ENCODE results near the gene PRKD3. TPM values are rescaled to one million over a fixed set of nuclear protein-coding genes. Genes with fewer than 3 reads are reported as not detected.

The PRKD3 gene
- total and polyA plus RNA-seq, 9 of the 15 experiments (the other 6 are each of a cell fraction or from before 2014, with no cell fraction given): 4.7 to 26.7 (median 17.0) TPM

- no peak for TF ChIP-seq REST (IDR thresholded peaks at IDR 0.05; ENCODE audit: borderline replicate concordance)
- peak; percentile 24; the same call in 1 of the 2 replicates for TF ChIP-seq REST (CRISPR knock-in tag; IDR thresholded peaks at IDR 0.05; ENCODE audit: low read depth)
- TF ChIP-seq SMARCA5 (IDR thresholded peaks at IDR 0.05): no peak
- TF ChIP-seq E2F6 (IDR thresholded peaks at IDR 0.05; ENCODE audit: borderline replicate concordance in 1 of 2, extremely low read depth in 1 of 2, insufficient read depth in 1 of 2, insufficient read length in 1 of 2, low read depth in 1 of 2, low read length in 1 of 2, poor library complexity in 1 of 2, severe bottlenecking in 1 of 2): peak; percentile 69 to 80
- peak; percentile 4 to 49; a peak in 1 of 4 replicates for TF ChIP-seq MAZ (CRISPR knock-in tag; conservative IDR thresholded peaks at IDR 0.05 in 1 of 2, IDR thresholded peaks at IDR 0.05 in 1 of 2)
- TF ChIP-seq FOXM1 (IDR thresholded peaks at IDR 0.05; ENCODE audit: low read depth): no peak
- no peak for TF ChIP-seq FOXM1 (CRISPR knock-in tag; IDR thresholded peaks at IDR 0.05; ENCODE audit: low read depth)
- peak in 1 of 2 experiments; percentile 34; a peak in 1 of 4 replicates for TF ChIP-seq SRF (CRISPR knock-in tag; IDR thresholded peaks at IDR 0.05)
- 0 out of 2 replicates have a peak, but pooled peaks have one; percentile 4 for TF ChIP-seq HNRNPL (IDR thresholded peaks at IDR 0.05; ENCODE audit: low read depth, low read length)
- TF ChIP-seq HNRNPH1 (optimal IDR thresholded peaks at IDR 0.05; ENCODE audit: low read depth, low read length): no peak
- TF ChIP-seq MXI1 (IDR thresholded peaks at IDR 0.05; ENCODE audit: low read depth, low read length): no peak
- TF ChIP-seq, protein P1, sequence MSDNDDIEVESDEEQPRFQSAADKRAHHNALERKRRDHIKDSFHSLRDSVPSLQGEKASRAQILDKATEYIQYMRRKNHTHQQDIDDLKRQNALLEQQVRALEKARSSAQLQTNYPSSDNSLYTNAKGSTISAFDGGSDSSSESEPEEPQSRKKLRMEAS (CRISPR knock-in tag; IDR thresholded peaks at IDR 0.05): peak; percentile 85
- TF ChIP-seq ZNF324 (CRISPR knock-in tag; IDR thresholded peaks at IDR 0.05): no peak
- TF ChIP-seq, protein P2, sequence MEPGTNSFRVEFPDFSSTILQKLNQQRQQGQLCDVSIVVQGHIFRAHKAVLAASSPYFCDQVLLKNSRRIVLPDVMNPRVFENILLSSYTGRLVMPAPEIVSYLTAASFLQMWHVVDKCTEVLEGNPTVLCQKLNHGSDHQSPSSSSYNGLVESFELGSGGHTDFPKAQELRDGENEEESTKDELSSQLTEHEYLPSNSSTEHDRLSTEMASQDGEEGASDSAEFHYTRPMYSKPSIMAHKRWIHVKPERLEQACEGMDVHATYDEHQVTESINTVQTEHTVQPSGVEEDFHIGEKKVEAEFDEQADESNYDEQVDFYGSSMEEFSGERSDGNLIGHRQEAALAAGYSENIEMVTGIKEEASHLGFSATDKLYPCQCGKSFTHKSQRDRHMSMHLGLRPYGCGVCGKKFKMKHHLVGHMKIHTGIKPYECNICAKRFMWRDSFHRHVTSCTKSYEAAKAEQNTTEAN (CRISPR knock-in tag; IDR thresholded peaks at IDR 0.05): 0 out of 2 replicates have a peak, but pooled peaks have one; percentile 64
- TF ChIP-seq ZNF586 (CRISPR knock-in tag; conservative IDR thresholded peaks at IDR 0.05): no peak
- TF ChIP-seq SUPT5H (IDR thresholded peaks at IDR 0.05): 0 out of 2 replicates have a peak, but pooled peaks have one; percentile 42
These were observed at the start of gene PRKD3 (continued) for GRCh38 chr2:37324786-37325624.
